GM12878 (cell line): ENCODE results near the gene RETN. TPM values are rescaled to one million over a fixed set of nuclear protein-coding genes. Genes with fewer than 3 reads are reported as not detected.

Experiments
- ATAC-seq: fragments of 200-7000 bp; cut with Tn5 transposase; 3 replicates; pipeline ENCODE4 v1.9.1; 2020; ENCODE audit warnings: mild to moderate bottlenecking, moderate library complexity
- BruUV-seq: library from RNA; stranded (reverse); fragments of 400-500 nt; replicated peaks from 2 replicates; lab custom pipeline; 2021; lab: Mats Ljungman, UMichigan
- CTCF ChIA-PET: fragments of 300-600 bp; sonication (Branson Sonifier 250); formaldehyde crosslinking; extraction: SDS; loops from one replicate; lab custom pipeline; 2021; ENCODE audit warnings: inconsistent platforms; lab: Yijun Ruan, JAX
- POLR2A ChIA-PET: fragments of 350-600 bp; formaldehyde crosslinking; extraction: SDS; loops from one replicate; lab custom pipeline; 2021; ENCODE audit warnings: inconsistent platforms; lab: Charles Lee
- RAD21 ChIA-PET: fragments of 300-600 bp; sonication (Branson Sonifier 250); formaldehyde crosslinking; loops from one replicate; lab custom pipeline; 2023; ENCODE audit warnings: antibody characterized with exemption; ENCODE audit not compliant: unreplicated experiment; lab: Charles Lee
- SMC1A ChIA-PET: fragments of 300-600 bp; sonication (Branson Sonifier 250); formaldehyde crosslinking; loops from one replicate; lab custom pipeline; 2023; ENCODE audit not compliant: unreplicated experiment, uncharacterized antibody; lab: Charles Lee
- DNase-seq: peaks from one replicate; pipeline ENCODE4 v3.0.0-alpha.2; 2011; ENCODE audit warnings: low read depth, low spot score
- FAIRE-seq: peaks from 3 replicates; lab custom pipeline; 2011; peaks lifted over from hg19 to GRCh38; lab: Jason Lieb, UNC
- H2AFZ ChIP-seq: 2 replicates; pipeline ENCODE4 v1.6.0; 2011; ENCODE audit warnings: low read depth, low read length, control low read depth; ENCODE audit not compliant: control insufficient read depth
- H3K27ac ChIP-seq: 2 replicates; pipeline ENCODE4 v1.5.1; 2011; ENCODE audit warnings: control low read depth; ENCODE audit not compliant: control insufficient read depth, insufficient read depth
- H3K27me3 ChIP-seq, 2 experiments: replicated peaks in 1 of 2; 2 replicates each; pipeline versions ENCODE4 v1.6.0 to v1.6.1; 2011; ENCODE audit warnings: low read length in 1 of 2; ENCODE audit not compliant: control insufficient read depth in 2 of 2, insufficient read depth in 2 of 2
- H3K36me3 ChIP-seq, 2 experiments: 2 replicates each; pipeline ENCODE4 v1.5.1; 2011; ENCODE audit warnings: low read length in 1 of 2; ENCODE audit not compliant: control insufficient read depth in 2 of 2, insufficient read depth in 2 of 2
- H3K4me1 ChIP-seq: 2 replicates; pipeline ENCODE4 v1.6.1; 2011; ENCODE audit warnings: mild to moderate bottlenecking, low read length, moderate library complexity, mixed read lengths; ENCODE audit not compliant: control insufficient read depth, insufficient read depth
- H3K4me2 ChIP-seq: 2 replicates; pipeline ENCODE4 v1.6.0; 2011; ENCODE audit warnings: control low read depth; ENCODE audit not compliant: control insufficient read depth, insufficient read depth
- H3K4me3 ChIP-seq: fragments of 200-600 bp; sonication (generic); 2 replicates; pipeline ENCODE4 v1.5.1; 2016
- H3K79me2 ChIP-seq: 2 replicates; pipeline ENCODE4 v1.6.0; 2011; ENCODE audit warnings: low read length; ENCODE audit not compliant: control insufficient read depth, insufficient read depth
- H3K9ac ChIP-seq: 2 replicates; pipeline ENCODE4 v1.8.0; 2011; ENCODE audit warnings: low read length, control low read depth, mixed read lengths; ENCODE audit not compliant: control insufficient read depth, insufficient read depth
- H3K9me3 ChIP-seq: replicated peaks from 3 replicates; pipeline ENCODE4 v1.5.1; 2011; ENCODE audit warnings: mild to moderate bottlenecking, low read length; ENCODE audit not compliant: control insufficient read depth, insufficient read depth
- H4K20me1 ChIP-seq: 2 replicates; pipeline ENCODE4 v1.6.0; 2011; ENCODE audit not compliant: control insufficient read depth, insufficient read depth
- BCL11A ChIP-seq: IDR thresholded peaks from 2 replicates; pipeline ENCODE4 v1.6.1; 2011; ENCODE audit warnings: low read depth, low read length
- BRCA1 ChIP-seq: IDR thresholded peaks from 2 replicates; pipeline ENCODE4 v1.6.1; 2011; ENCODE audit warnings: low read depth, low read length, improper control_type of control experiment
- CEBPZ ChIP-seq: fragments of 150-350 bp; IDR thresholded peaks from 2 replicates; pipeline ENCODE4 v1.6.1; 2016; ENCODE audit warnings: low read depth, low read length
- CHD4 ChIP-seq: fragments of 200-600 bp; sonication (generic); IDR thresholded peaks from 2 replicates; pipeline ENCODE4 v1.6.1; 2016; ENCODE audit warnings: mild to moderate bottlenecking
- EP300 ChIP-seq, 2 experiments: fragments of 150-350 bp in 1 of 2; IDR thresholded peaks; 2 replicates each; pipeline ENCODE4 v1.6.1; 2011 to 2012; ENCODE audit warnings: low read depth in 2 of 2, low read length in 2 of 2, borderline replicate concordance in 1 of 2, improper control_type of control experiment in 1 of 2, inconsistent platforms in 1 of 2; ENCODE audit not compliant: control insufficient read depth in 1 of 2
- GATAD2B ChIP-seq: fragments of 450-650 bp; conservative IDR thresholded peaks from 2 replicates; pipeline ENCODE4 v1.6.1; 2017; ENCODE audit warnings: low read depth, mild to moderate bottlenecking, moderate library complexity
- HSF1 ChIP-seq: fragments of 150-350 bp; IDR thresholded peaks from 2 replicates; pipeline ENCODE4 v1.6.1; 2014; ENCODE audit warnings: mild to moderate bottlenecking, low read depth, low read length
- IRF5 ChIP-seq: fragments of 450-650 bp; IDR thresholded peaks from 2 replicates; pipeline ENCODE4 v1.6.1; 2017; ENCODE audit warnings: borderline replicate concordance
- MXI1 ChIP-seq: fragments of 150-350 bp; IDR thresholded peaks from 2 replicates; pipeline ENCODE4 v1.6.1; 2011; ENCODE audit warnings: low read depth, mild to moderate bottlenecking, inconsistent platforms, low read length, improper control_type of control experiment
- RAD21 ChIP-seq: IDR thresholded peaks from 2 replicates; pipeline ENCODE4 v1.6.1; 2011; ENCODE audit warnings: mild to moderate bottlenecking, low read depth, low read length, moderate library complexity; ENCODE audit not compliant: insufficient read depth
- RB1 ChIP-seq: fragments of 450-650 bp; formaldehyde crosslinking; IDR thresholded peaks from 2 replicates; pipeline ENCODE4 v1.6.1; 2017; ENCODE audit warnings: mild to moderate bottlenecking, borderline replicate concordance
- RCOR1 ChIP-seq: conservative IDR thresholded peaks from 2 replicates; pipeline ENCODE4 v1.6.1; 2012; ENCODE audit warnings: low read depth, low read length, improper control_type of control experiment
- RELB ChIP-seq: fragments of 450-650 bp; IDR thresholded peaks from 2 replicates; pipeline ENCODE4 v1.6.1; 2017; ENCODE audit warnings: low read depth, mild to moderate bottlenecking, moderate library complexity
- SMAD1 ChIP-seq: fragments of 450-650 bp; IDR thresholded peaks from 2 replicates; pipeline ENCODE4 v1.6.1; 2018; ENCODE audit warnings: mild to moderate bottlenecking, low read depth; ENCODE audit not compliant: partially characterized antibody
- SREBF2 ChIP-seq: IDR thresholded peaks from 2 replicates; pipeline ENCODE4 v1.6.1; 2012; ENCODE audit warnings: mild to moderate bottlenecking, low read length
- STAT1 ChIP-seq: fragments of 450-650 bp; conservative IDR thresholded peaks from 2 replicates; pipeline ENCODE4 v1.6.1; 2014; ENCODE audit warnings: antibody characterized with exemption, mild to moderate bottlenecking
- ZNF24 ChIP-seq: fragments of 450-650 bp; IDR thresholded peaks from 2 replicates; pipeline ENCODE4 v1.6.1; 2017; ENCODE audit warnings: antibody characterized with exemption, mild to moderate bottlenecking
- ZZZ3 ChIP-seq: IDR thresholded peaks from 2 replicates; pipeline ENCODE4 v1.6.1; 2011; ENCODE audit warnings: low read depth; ENCODE audit not compliant: control insufficient read depth, insufficient read length
- WGBS: methylation state at CpG from one replicate; pipeline ENCODE4 v1.1.6; 2016; ENCODE audit warnings: low lambda C conversion rate; ENCODE audit not compliant: insufficient replicate concordance, insufficient coverage; ENCODE audit errors: missing lambda C conversion rate; 5-methylcytosine and 5-hydroxymethylcytosine counted together
- in situ Hi-C: fragments of 300-500 bp; cut with MboI; formaldehyde crosslinking; loops from 9 replicates; pipeline ENCODE4 v1.14.3; 2018; ENCODE audit warnings: mixed read lengths
- intact Hi-C: fragments of 100-400 bp; cut with micrococcal nuclease; formaldehyde crosslinking; loops from one replicate; pipeline ENCODE4 v1.14.2; 2022; ENCODE audit not compliant: unreplicated experiment
- polyA plus RNA-seq, 11 experiments: library from polyadenylated mRNA; depleted of rRNA in 4 of 11; unstranded in 6 of 11; stranded (reverse) in 5 of 11; fragments of >200 nt; fragmentation: Nextera tagmentation in 4 of 11; fragmentation: Illumina TruSeq in 1 of 11; extraction: Ambion mirVana in 4 of 11; extraction: Trizol in 1 of 11; gene quantifications; 1 replicate in 1 of 11; 2 replicates in 10 of 11; pipeline versions ENCODE4 v1.2.1 to v1.2.3, GENCODE V29; 2011 to 2016; ENCODE audit warnings: inconsistent platforms in 2 of 11, missing spikeins in 2 of 11, low read depth in 1 of 11
- total RNA-seq, 4 experiments: library from RNA; depleted of rRNA in 3 of 4; stranded (reverse); fragments of >200 nt in 3 of 4; fragmentation: Illumina TruSeq in 1 of 4; extraction: Trizol in 1 of 4; gene quantifications; 2 replicates each; pipeline versions ENCODE4 v1.2.1 to v1.2.3, GENCODE V29; 2013 to 2021

Gene RETN
- total and polyA plus RNA-seq, 10 of the 15 experiments (the other 5 are each of a cell fraction or from before 2014, with no cell fraction given) = 0.26 TPM; not detected in 9

- Histone ChIP-seq H3K4me1 (peaks cover 6% of the 10 kb centered on the region), H3K27ac (no peak overlapping the region), H3K9me3 (no peaks in the 10 kb centered on the region), H2AFZ (no peak overlapping the region), H3K4me3 (no peak overlapping the region), H3K9ac (no peak overlapping the region), H4K20me1 (no peaks in the 10 kb centered on the region), H3K4me2 (no peak overlapping the region), H3K27me3 (no peaks in the 10 kb centered on the region; a peak in 1 of 4 replicates), H3K79me2 (no peaks in the 10 kb centered on the region), H3K36me3 (no peaks in the 10 kb centered on the region; a peak in 1 of 4 replicates)
- BruUV-seq = no TSS peak
- DNase-seq (no peak), ATAC-seq (no peak), FAIRE-seq (no peak)
- POLR2A ChIA-PET = no interaction called here
- WGBS = 6% methylated on average over 2 of the region's 2 CpGs
- SMC1A ChIA-PET = interaction anchor here (1.1 kb wide), 1 partner anchor 150 kb away, joined by 3 read pairs; no protein-coding TSS in a partner anchor
- in situ Hi-C loops = no loop called here
- intact Hi-C loops = no loop called here
- CTCF ChIA-PET = interaction anchor here (0.8 to 4.2 kb wide), 4 partner anchors 31 to 150 kb away, joined by 3 to 27 read pairs (median 4); partner anchors contain the start of gene TRAPPC5
- RAD21 ChIA-PET = no interaction called here
- TF ChIP-seq BRCA1 (no peak), BCL11A (no peak), STAT1 (no peak), EP300 (IDR thresholded peaks at IDR 0.05; ENCODE audit: borderline replicate concordance in 1 of 2, control insufficient read depth in 1 of 2, low read depth in 2 of 2, low read length in 2 of 2) (no peak), SMAD1 (no peak), RB1 (no peak), RELB (no peak), HSF1 (no peak), MXI1 (no peak), RAD21 (no peak), GATAD2B (no peak), ZNF24 (no peak), RCOR1 (no peak), IRF5 (no peak), ZZZ3 (no peak), CEBPZ (no peak), SREBF2 (no peak), CHD4 (no peak)
Measured at GRCh38 chr19:7650148-7650547, 18.7 kb upstream of the RETN start.
